HepG2 (cell line): ENCODE measurements around the gene SEPTIN11. TPM values are rescaled to one million over a fixed set of nuclear protein-coding genes. Genes with fewer than 3 reads are reported as not detected.

Experiments
- ATAC-seq: fragments of 200-7000 bp; cut with Tn5 transposase; 3 replicates; pipeline ENCODE4 v1.9.1; 2020; ENCODE audit warnings: mild to moderate bottlenecking, moderate library complexity
- BruUV-seq: library from RNA; stranded (reverse); fragments of 400-500 nt; replicated peaks from 2 replicates; lab custom pipeline; 2021; lab: Mats Ljungman, UMichigan
- CTCF ChIA-PET: fragments of 300-600 bp; formaldehyde crosslinking; extraction: SDS; loops from one replicate; lab custom pipeline; 2021; ENCODE audit warnings: low total read pairs, inconsistent platforms, low intra/inter-chr PET ratio; lab: Yijun Ruan, JAX
- POLR2A ChIA-PET: fragments of 350-600 bp; sonication (Branson Sonifier 250); formaldehyde crosslinking; loops from one replicate; lab custom pipeline; 2020; ENCODE audit warnings: antibody characterized with exemption, inconsistent platforms; lab: Yijun Ruan, JAX
- DNase-seq: peaks from one replicate; pipeline ENCODE4 v3.0.0-alpha.2; 2015; ENCODE audit warnings: low spot score
- FAIRE-seq: peaks from 3 replicates; lab custom pipeline; 2011; peaks lifted over from hg19 to GRCh38; lab: Jason Lieb, UNC
- H2AFZ ChIP-seq: one replicate; pipeline ENCODE4 v1.6.1; 2011; ENCODE audit warnings: low read length, inconsistent platforms
- H3K27ac ChIP-seq: fragments of 300-600 bp; 3 replicates; pipeline ENCODE4 v1.8.0; 2011; ENCODE audit warnings: mixed run types, mild to moderate bottlenecking, mixed read lengths, low read length, inconsistent platforms; ENCODE audit not compliant: insufficient read depth; ENCODE audit errors: extremely low read length
- H3K27me3 ChIP-seq, 2 experiments: fragments of 200-600 bp in 1 of 2; 2 replicates in 1 of 2; 3 replicates in 1 of 2; pipeline versions ENCODE4 v1.6.0 to v1.8.0; 2011; ENCODE audit warnings: low read length in 2 of 2, mild to moderate bottlenecking in 2 of 2, moderate library complexity in 2 of 2, inconsistent platforms in 1 of 2; ENCODE audit not compliant: insufficient read depth in 2 of 2, control insufficient read depth in 1 of 2
- H3K36me3 ChIP-seq, 2 experiments: fragments of 200-600 bp in 1 of 2; replicated peaks in 1 of 2; 2 replicates in 1 of 2; 3 replicates in 1 of 2; pipeline versions ENCODE4 v1.5.1 to v1.8.0; 2011; ENCODE audit warnings: low read length in 2 of 2, inconsistent platforms in 1 of 2; ENCODE audit not compliant: insufficient read depth in 2 of 2, control insufficient read depth in 1 of 2
- H3K4me1 ChIP-seq: 2 replicates; pipeline ENCODE4 v1.5.1; 2012; ENCODE audit warnings: low read length, inconsistent platforms; ENCODE audit not compliant: insufficient read depth
- H3K4me2 ChIP-seq: 2 replicates; pipeline ENCODE4 v1.6.0; 2011; ENCODE audit warnings: low read depth, low read length, inconsistent platforms
- H3K4me3 ChIP-seq, 3 experiments: fragments of 200-600 bp in 1 of 3; sonication (generic), shearing (Covaris generic) in 1 of 3; replicated peaks in 1 of 3; 2 replicates each; pipeline ENCODE4 v1.5.1; 2011 to 2016; ENCODE audit warnings: low read length in 3 of 3, inconsistent platforms in 2 of 3, low read depth in 2 of 3, mild to moderate bottlenecking in 2 of 3, control low read depth in 1 of 3, mixed read lengths in 1 of 3; ENCODE audit not compliant: insufficient read depth in 1 of 3
- H3K79me2 ChIP-seq: one replicate; pipeline ENCODE4 v1.6.1; 2011; ENCODE audit warnings: low read length, inconsistent platforms; ENCODE audit not compliant: insufficient read depth
- H3K9ac ChIP-seq: 2 replicates; pipeline ENCODE4 v1.6.0; 2011; ENCODE audit warnings: mild to moderate bottlenecking, low read depth, low read length, inconsistent platforms; ENCODE audit not compliant: insufficient read depth
- H3K9me3 ChIP-seq: 2 replicates; pipeline ENCODE4 v1.5.1; 2012; ENCODE audit warnings: mild to moderate bottlenecking, low read length
- H4K20me1 ChIP-seq: 2 replicates; pipeline ENCODE4 v1.6.0; 2011; ENCODE audit warnings: inconsistent platforms, mild to moderate bottlenecking, low read length, moderate library complexity; ENCODE audit not compliant: insufficient read depth
- HINFP ChIP-seq: sonication (generic); formaldehyde crosslinking; IDR thresholded peaks from 2 replicates; pipeline ENCODE4 v1.4.0; 2020; ENCODE audit warnings: low read depth, mild to moderate bottlenecking, missing genetic modification reagents
- IKZF1 ChIP-seq: fragments of 450-650 bp; IDR thresholded peaks from 2 replicates; pipeline ENCODE4 v1.7.1; 2016
- JUN ChIP-seq: sonication (generic); formaldehyde crosslinking; IDR thresholded peaks from 2 replicates; pipeline ENCODE4 v1.4.0; 2020; ENCODE audit warnings: mild to moderate bottlenecking, missing genetic modification reagents
- RFXANK ChIP-seq: IDR thresholded peaks from 2 replicates; pipeline ENCODE4 v1.6.1; 2016
- SPEN ChIP-seq: sonication (generic); formaldehyde crosslinking; IDR thresholded peaks from 2 replicates; pipeline ENCODE4 v1.5.1; 2020; ENCODE audit warnings: low read depth, mild to moderate bottlenecking, missing genetic modification reagents
- ZBTB33 ChIP-seq: sonication (generic); formaldehyde crosslinking; IDR thresholded peaks from 2 replicates; pipeline ENCODE4 v1.4.0; 2020; ENCODE audit warnings: missing genetic modification reagents
- ZFP36L2 ChIP-seq: sonication (generic); formaldehyde crosslinking; IDR thresholded peaks from 2 replicates; pipeline ENCODE4 v1.4.0; 2020; ENCODE audit warnings: missing genetic modification reagents
- ZNF205 ChIP-seq: IDR thresholded peaks from 2 replicates; pipeline ENCODE4 v1.6.1; 2018; ENCODE audit warnings: missing biosample characterization, missing genetic modification reagents
- ZNF546 ChIP-seq: sonication (generic); formaldehyde crosslinking; conservative IDR thresholded peaks from 2 replicates; pipeline ENCODE4 v1.8.1; 2023; ENCODE audit warnings: mild to moderate bottlenecking, missing genetic modification reagents
- ZNF737 ChIP-seq: sonication (generic); formaldehyde crosslinking; IDR thresholded peaks from 2 replicates; pipeline ENCODE4 v1.5.0; 2020; ENCODE audit warnings: missing genetic modification reagents, mild to moderate bottlenecking, borderline replicate concordance
- WGBS: methylation state at CpG from one replicate; pipeline ENCODE4 v1.1.6; 2017; ENCODE audit warnings: low lambda C conversion rate; 5-methylcytosine and 5-hydroxymethylcytosine counted together
- in situ Hi-C: cut with HindIII; loops from 2 replicates; pipeline ENCODE4 v1.10.0; 2017; ENCODE audit warnings: low pct_unique_long_range_greater_than_20kb; ENCODE audit not compliant: extremely low pct_ligation_motif_present
- intact Hi-C: fragments of 100-400 bp; cut with micrococcal nuclease; formaldehyde crosslinking; loops from one replicate; pipeline ENCODE4 v1.10.0; 2022; ENCODE audit not compliant: unreplicated experiment
- polyA plus RNA-seq, 8 experiments: library from polyadenylated mRNA; depleted of rRNA in 3 of 8; stranded (reverse) in 7 of 8; unstranded in 1 of 8; fragments of >200 nt; fragmentation: Illumina TruSeq in 4 of 8; extraction: Trizol in 4 of 8; gene quantifications; 2 replicates each; pipeline versions ENCODE4 v1.2.1 to v1.2.3, GENCODE V29; 2011 to 2016; ENCODE audit warnings: low read depth in 4 of 8, missing spikeins in 1 of 8, mixed read lengths in 1 of 8; ENCODE audit not compliant: insufficient read depth in 1 of 8
- total RNA-seq, 5 experiments: library from RNA; depleted of rRNA; stranded (reverse); fragments of >200 nt; fragmentation: Illumina TruSeq; extraction: Trizol; gene quantifications; 2 replicates each; pipeline ENCODE4 v1.2.3, GENCODE V29; 2016; ENCODE audit warnings: low read depth in 1 of 5

SEPTIN11 gene
- total and polyA plus RNA-seq, 2 of the 13 experiments (the other 11 are each of a cell fraction or from before 2014, with no cell fraction given), result 28.9 to 47.3 TPM

- CTCF ChIA-PET, result no interaction called here
- no peak for FAIRE-seq
Measured at GRCh38 chr4:76993787-76994641, 44.5 kb downstream of the SEPTIN11 start.

More at GRCh38 chr4:76993787-76994641, 44.5 kb downstream of the SEPTIN11 start:
- Histone ChIP-seq H3K27ac (no peak overlapping the region), H3K4me3 (no peak overlapping the region), H3K79me2 (no peaks in the 10 kb centered on the region), H2AFZ (no peak overlapping the region), H3K36me3 (peaks cover 2 to 20% of the 10 kb centered on the region in 2 experiments; a peak in 3 of 5 replicates), H3K9me3 (no peaks in the 10 kb centered on the region), H3K4me1 (no peaks in the 10 kb centered on the region), H3K9ac (no peak overlapping the region), H4K20me1 (no peaks in the 10 kb centered on the region), H3K4me2 (no peak overlapping the region), H3K27me3 (no peaks in the 10 kb centered on the region; a peak in 1 of 5 replicates)
- POLR2A ChIA-PET, result no interaction called here
- intact Hi-C loops, result no loop called here
- DNase-seq, result no peak
- no TSS peak for BruUV-seq
- 97% methylated on average over 9 of the region's 10 CpGs for WGBS
- in situ Hi-C loops, result no loop called here
- no peak for ATAC-seq
- TF ChIP-seq SPEN (no peak), ZFP36L2 (CRISPR knock-in tag) (no peak), ZNF546 (CRISPR knock-in tag) (no peak), ZNF737 (CRISPR knock-in tag) (no peak), ZBTB33 (no peak), ZNF205 (CRISPR knock-in tag) (no peak), IKZF1 (no peak), RFXANK (no peak), HINFP (CRISPR knock-in tag) (no peak), JUN (CRISPR knock-in tag) (no peak)
- TF ChIP-seq, all 625 proteins: peak for 0
